Measurements from ENCODE around the gene BICC1.

BICC1 gene

DNA sequence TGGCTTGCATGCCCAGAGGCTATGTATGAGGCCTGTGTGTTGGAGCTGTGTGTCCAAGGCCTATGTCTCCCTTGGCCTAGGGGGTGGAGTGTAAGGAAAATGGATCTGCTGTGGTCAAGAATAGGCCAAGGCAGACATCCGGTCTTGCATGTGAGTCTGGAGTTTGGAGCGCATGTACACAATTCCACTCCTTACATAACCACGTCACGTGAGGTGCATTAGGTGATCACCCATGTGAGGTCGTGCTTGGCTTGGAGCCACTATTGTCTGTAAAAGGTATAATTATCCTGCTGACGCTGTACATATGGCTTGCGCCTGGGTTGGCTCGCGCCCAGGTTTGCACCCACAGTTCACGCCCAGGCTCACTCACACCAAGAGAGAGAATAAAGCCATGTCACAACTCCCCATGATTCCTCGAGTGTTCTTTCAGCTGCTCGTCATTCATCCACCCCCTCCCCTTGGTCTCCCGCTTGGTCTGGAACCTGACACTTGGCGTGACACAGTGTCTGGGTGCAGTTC is 105.5 kb downstream of the BICC1 start:
- Histone ChIP-seq H3K4me1 (ENCODE audit: control insufficient read depth in 1 of 2, insufficient read depth in 2 of 2, low read length in 2 of 2) (no peaks in the 10 kb centered on the region), H3K27ac (ENCODE audit: low read length) (no peak overlapping the region), H3K4me3 (ENCODE audit: low read depth in 1 of 2, low read length in 2 of 2) (no peak overlapping the region), H3K36me3 (ENCODE audit: control insufficient read depth in 1 of 2, insufficient read depth in 2 of 2, low read length in 2 of 2) (no peaks in the 10 kb centered on the region), H3K9me3 (ENCODE audit: control insufficient read depth in 1 of 2, low read length in 2 of 2) (no peaks in the 10 kb centered on the region), H3K27me3 (ENCODE audit: low read depth, low read length) (no peaks in the 10 kb centered on the region)

DNA sequence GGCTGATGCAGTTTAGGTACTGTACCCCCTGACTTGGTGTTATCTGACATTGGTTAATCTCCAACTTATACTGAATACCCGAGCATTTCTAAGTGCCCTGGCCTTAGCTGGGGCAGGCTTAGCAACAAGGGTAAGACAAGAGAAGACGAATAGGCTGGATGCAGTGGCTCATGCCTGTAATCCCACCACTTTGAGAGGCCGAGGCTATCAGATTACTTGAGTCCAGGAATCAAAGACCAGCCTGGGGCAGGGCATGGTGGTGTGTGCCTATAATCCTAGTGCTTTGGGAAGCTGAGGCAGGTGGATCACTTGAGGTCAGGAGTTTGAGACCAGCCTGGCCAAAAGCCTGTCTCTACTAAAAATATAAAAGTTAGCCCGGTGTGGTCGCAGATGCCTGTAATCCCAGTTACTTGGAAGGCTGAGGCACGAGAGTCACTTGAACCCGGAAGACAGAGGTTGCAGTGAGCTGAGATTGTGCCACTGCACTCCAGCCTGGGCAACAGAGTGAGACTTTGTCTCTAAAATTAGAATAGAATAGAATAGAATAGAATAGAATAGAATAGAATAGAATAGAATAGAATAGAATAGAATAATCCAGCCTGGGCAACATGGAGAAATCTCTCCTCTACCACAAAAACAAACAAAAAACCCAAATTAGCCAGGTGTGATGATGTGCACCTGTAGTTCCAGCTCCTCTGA is 108.9 kb downstream of the BICC1 start:
- no peaks in the 10 kb centered on the region for H3K36me3 ChIP-seq (ENCODE audit: control insufficient read depth in 1 of 2, insufficient read depth in 2 of 2, low read length in 2 of 2)
- no peak overlapping the region for H3K4me3 ChIP-seq (ENCODE audit: low read depth in 1 of 2, low read length in 2 of 2)
- no peaks in the 10 kb centered on the region for H3K9me3 ChIP-seq (ENCODE audit: control insufficient read depth in 1 of 2, low read length in 2 of 2)
- no peaks in the 10 kb centered on the region for H3K4me1 ChIP-seq (ENCODE audit: control insufficient read depth in 1 of 2, insufficient read depth in 2 of 2, low read length in 2 of 2)
- H3K27me3 ChIP-seq (ENCODE audit: low read depth, low read length): no peaks in the 10 kb centered on the region
- H3K27ac ChIP-seq (ENCODE audit: low read length): no peak overlapping the region

DNA sequence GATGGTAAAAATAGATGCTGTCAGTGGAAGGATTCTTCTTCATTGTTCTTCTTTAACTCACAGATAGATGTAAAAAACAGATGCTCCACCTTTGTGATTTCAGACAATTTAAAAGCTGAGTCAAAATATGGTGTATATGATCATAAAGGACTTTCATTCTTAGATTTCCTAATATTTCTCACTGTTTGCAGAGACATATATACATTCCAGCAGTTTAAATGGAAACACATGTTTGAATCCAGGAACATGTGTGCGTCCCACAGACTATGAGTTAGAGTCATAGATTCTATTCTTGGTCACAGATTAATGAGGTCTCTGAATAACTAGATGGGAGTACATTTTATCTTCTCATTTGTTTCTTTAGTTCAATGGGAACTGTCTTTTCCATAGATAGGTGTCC is 109.6 kb downstream of the BICC1 start:
- no peaks in the 10 kb centered on the region for H3K27me3 ChIP-seq (ENCODE audit: low read depth, low read length)
- H3K4me3 ChIP-seq (ENCODE audit: low read depth in 1 of 2, low read length in 2 of 2): no peak overlapping the region
- no peaks in the 10 kb centered on the region for H3K9me3 ChIP-seq (ENCODE audit: control insufficient read depth in 1 of 2, low read length in 2 of 2)
- H3K27ac ChIP-seq (ENCODE audit: low read length): no peak overlapping the region
- no peaks in the 10 kb centered on the region for H3K36me3 ChIP-seq (ENCODE audit: control insufficient read depth in 1 of 2, insufficient read depth in 2 of 2, low read length in 2 of 2)
- H3K4me1 ChIP-seq (ENCODE audit: control insufficient read depth in 1 of 2, insufficient read depth in 2 of 2, low read length in 2 of 2): no peaks in the 10 kb centered on the region

DNA sequence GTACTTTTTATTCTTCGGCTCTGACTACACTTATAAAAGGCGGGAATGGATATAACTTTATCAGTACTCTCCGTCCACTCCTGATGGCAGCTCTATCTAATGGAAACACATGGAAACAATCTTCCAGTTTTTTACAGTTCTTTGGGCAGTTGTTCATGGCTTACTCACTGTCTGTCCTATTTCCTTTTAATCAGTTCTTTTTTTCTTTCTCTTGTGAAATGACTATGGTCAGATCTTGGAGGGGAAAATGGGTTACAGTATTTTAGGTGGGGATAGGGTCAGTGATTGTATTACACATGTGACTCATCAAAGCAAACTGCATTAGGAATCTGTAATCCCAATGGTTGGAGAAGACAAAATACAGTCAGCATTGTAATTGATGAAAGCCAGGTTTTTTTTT is 112.4 kb downstream of the BICC1 start:
- no peaks in the 10 kb centered on the region for H3K36me3 ChIP-seq (ENCODE audit: control insufficient read depth in 1 of 2, insufficient read depth in 2 of 2, low read length in 2 of 2)
- no peaks in the 10 kb centered on the region for H3K4me1 ChIP-seq (ENCODE audit: control insufficient read depth in 1 of 2, insufficient read depth in 2 of 2, low read length in 2 of 2)
- H3K27ac ChIP-seq (ENCODE audit: low read length): no peak overlapping the region
- no peak overlapping the region for H3K4me3 ChIP-seq (ENCODE audit: low read depth in 1 of 2, low read length in 2 of 2)
- H3K9me3 ChIP-seq (ENCODE audit: control insufficient read depth in 1 of 2, low read length in 2 of 2): no peaks in the 10 kb centered on the region
- no peaks in the 10 kb centered on the region for H3K27me3 ChIP-seq (ENCODE audit: low read depth, low read length)

DNA sequence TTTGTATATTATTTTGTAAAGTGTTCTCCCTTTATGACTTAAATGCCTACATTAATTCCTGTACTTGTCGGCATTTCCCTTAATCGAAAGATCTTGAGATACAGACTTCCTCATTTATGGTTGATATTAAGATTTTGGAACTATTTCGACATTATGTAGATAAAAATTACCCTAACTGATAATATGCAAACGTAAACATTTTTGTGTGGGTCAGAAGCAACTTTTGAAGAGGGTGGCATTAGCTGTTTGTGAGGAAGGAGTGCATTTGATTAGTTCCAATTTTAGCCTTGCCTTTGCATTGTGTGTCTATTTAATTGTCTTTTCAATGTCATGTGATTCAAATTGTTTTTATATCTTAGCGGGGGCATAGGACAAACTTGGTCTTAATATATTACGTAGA is 114.7 kb downstream of the BICC1 start:
- H3K9me3 ChIP-seq (ENCODE audit: control insufficient read depth in 1 of 2, low read length in 2 of 2): no peaks in the 10 kb centered on the region
- H3K27ac ChIP-seq (ENCODE audit: low read length): no peak overlapping the region
- H3K36me3 ChIP-seq (ENCODE audit: control insufficient read depth in 1 of 2, insufficient read depth in 2 of 2, low read length in 2 of 2): no peaks in the 10 kb centered on the region
- no peaks in the 10 kb centered on the region for H3K4me1 ChIP-seq (ENCODE audit: control insufficient read depth in 1 of 2, insufficient read depth in 2 of 2, low read length in 2 of 2)
- no peak overlapping the region for H3K4me3 ChIP-seq (ENCODE audit: low read depth in 1 of 2, low read length in 2 of 2)
- no peaks in the 10 kb centered on the region for H3K27me3 ChIP-seq (ENCODE audit: low read depth, low read length)

DNA sequence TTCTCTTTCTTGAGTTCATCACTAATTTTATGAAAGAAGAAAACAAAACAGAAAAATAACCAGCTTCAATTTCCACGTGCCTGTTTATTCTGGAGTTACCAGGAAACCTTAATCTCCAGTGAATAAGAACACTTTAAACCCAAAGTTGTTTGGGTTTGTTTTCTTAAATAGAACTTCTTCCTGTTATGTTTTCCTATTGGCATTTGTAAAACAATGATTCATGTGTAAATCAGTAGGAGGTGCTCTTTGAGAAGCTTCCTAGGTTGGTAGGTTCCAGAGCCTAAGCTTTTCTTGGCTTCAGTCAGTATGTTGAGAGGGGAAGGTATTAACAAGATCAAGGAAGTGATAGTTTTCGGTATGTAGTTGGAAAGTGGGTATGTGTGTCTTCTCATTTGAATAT is 119.0 kb downstream of the BICC1 start:
- H3K36me3 ChIP-seq (ENCODE audit: control insufficient read depth in 1 of 2, insufficient read depth in 2 of 2, low read length in 2 of 2): no peaks in the 10 kb centered on the region
- no peak overlapping the region for H3K4me3 ChIP-seq (ENCODE audit: low read depth in 1 of 2, low read length in 2 of 2)
- no peaks in the 10 kb centered on the region for H3K27me3 ChIP-seq (ENCODE audit: low read depth, low read length)
- H3K9me3 ChIP-seq (ENCODE audit: control insufficient read depth in 1 of 2, low read length in 2 of 2): no peaks in the 10 kb centered on the region
- no peak overlapping the region for H3K27ac ChIP-seq (ENCODE audit: low read length)
- no peaks in the 10 kb centered on the region for H3K4me1 ChIP-seq (ENCODE audit: control insufficient read depth in 1 of 2, insufficient read depth in 2 of 2, low read length in 2 of 2)

DNA sequence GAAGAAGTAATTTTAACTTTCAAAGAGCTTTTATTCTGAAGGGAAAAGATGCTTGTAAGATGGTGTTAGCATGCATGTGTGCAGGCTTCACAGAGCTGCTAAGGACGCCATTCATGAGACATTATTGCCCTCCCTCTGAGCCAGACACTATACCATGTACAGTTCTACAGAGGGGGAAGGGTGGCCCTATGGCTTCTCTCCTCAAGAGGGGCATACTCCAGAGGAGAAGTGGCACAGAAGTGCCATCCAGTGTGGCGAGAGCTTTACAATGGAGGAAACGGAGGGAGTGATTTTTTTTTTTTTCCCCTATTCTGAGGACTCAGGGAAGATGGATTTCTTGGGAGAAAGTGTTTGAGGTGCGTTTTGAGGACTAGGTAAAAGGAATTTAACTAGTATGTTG is 119.5 kb downstream of the BICC1 start:
- H3K4me1 ChIP-seq (ENCODE audit: control insufficient read depth in 1 of 2, insufficient read depth in 2 of 2, low read length in 2 of 2): no peaks in the 10 kb centered on the region
- no peaks in the 10 kb centered on the region for H3K27me3 ChIP-seq (ENCODE audit: low read depth, low read length)
- no peaks in the 10 kb centered on the region for H3K9me3 ChIP-seq (ENCODE audit: control insufficient read depth in 1 of 2, low read length in 2 of 2)
- H3K27ac ChIP-seq (ENCODE audit: low read length): no peak overlapping the region
- no peak overlapping the region for H3K4me3 ChIP-seq (ENCODE audit: low read depth in 1 of 2, low read length in 2 of 2)
- no peaks in the 10 kb centered on the region for H3K36me3 ChIP-seq (ENCODE audit: control insufficient read depth in 1 of 2, insufficient read depth in 2 of 2, low read length in 2 of 2)

DNA sequence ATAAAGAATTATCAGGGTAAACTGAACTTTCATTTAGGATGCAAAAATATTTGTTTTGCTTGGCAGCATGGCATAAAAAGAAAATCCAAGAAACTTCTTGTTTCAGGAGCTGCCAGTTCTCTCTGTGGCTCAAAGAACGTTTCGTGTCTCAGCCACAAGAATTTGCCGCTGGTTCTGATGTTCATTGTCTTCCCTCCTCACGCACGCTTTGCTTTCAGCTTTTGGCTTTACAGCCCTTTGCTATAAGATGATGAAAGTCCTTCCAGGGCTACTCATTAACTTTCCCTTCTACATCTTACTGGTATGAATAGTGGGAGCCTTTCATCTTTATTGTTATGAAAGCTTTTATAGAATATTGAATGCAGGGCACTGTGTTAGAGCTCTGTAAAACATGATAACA is 124.7 kb downstream of the BICC1 start:
- Histone ChIP-seq H3K27ac (ENCODE audit: low read length) (no peak overlapping the region), H3K27me3 (ENCODE audit: low read depth, low read length) (no peaks in the 10 kb centered on the region)

DNA sequence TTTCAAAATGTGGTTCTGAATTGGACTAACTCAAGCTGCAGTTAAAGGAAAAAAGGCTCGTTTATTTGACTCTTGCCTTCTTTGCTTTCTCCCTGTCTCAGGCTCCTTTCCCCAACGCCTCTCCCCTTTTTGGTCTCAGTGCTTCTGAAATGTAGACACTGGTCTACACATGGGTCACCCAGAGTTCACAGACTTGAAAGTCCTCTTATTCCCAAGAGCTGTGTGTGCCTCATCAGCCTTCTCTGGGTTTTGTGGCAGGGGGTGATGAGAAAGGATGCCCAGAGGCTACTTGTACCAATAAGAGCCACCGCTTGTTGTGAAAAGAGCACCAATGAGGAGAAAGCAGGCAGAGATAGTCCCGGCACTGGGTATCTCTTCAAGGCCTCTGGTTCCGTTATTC is 125.7 kb downstream of the BICC1 start:
- Histone ChIP-seq H3K4me3 (ENCODE audit: low read depth in 1 of 2, low read length in 2 of 2) (no peak overlapping the region), H3K27ac (ENCODE audit: low read length) (no peak overlapping the region), H3K36me3 (ENCODE audit: control insufficient read depth in 1 of 2, insufficient read depth in 2 of 2, low read length in 2 of 2) (no peaks in the 10 kb centered on the region), H3K27me3 (ENCODE audit: low read depth, low read length) (no peaks in the 10 kb centered on the region), H3K4me1 (ENCODE audit: control insufficient read depth in 1 of 2, insufficient read depth in 2 of 2, low read length in 2 of 2) (peaks cover 5 to 8% of the 10 kb centered on the region in 2 donors), H3K9me3 (ENCODE audit: control insufficient read depth in 1 of 2, low read length in 2 of 2) (no peaks in the 10 kb centered on the region)

More for the DNA sequence above, 124.7 kb downstream of the BICC1 start:
- H3K36me3 ChIP-seq (ENCODE audit: control insufficient read depth in 1 of 2, insufficient read depth in 2 of 2, low read length in 2 of 2): no peaks in the 10 kb centered on the region
- H3K4me1 ChIP-seq (ENCODE audit: control insufficient read depth in 1 of 2, insufficient read depth in 2 of 2, low read length in 2 of 2): peaks cover 5 to 8% of the 10 kb centered on the region in 2 donors
- no peaks in the 10 kb centered on the region for H3K9me3 ChIP-seq (ENCODE audit: control insufficient read depth in 1 of 2, low read length in 2 of 2)
- no peak overlapping the region for H3K4me3 ChIP-seq (ENCODE audit: low read depth in 1 of 2, low read length in 2 of 2)

DNA sequence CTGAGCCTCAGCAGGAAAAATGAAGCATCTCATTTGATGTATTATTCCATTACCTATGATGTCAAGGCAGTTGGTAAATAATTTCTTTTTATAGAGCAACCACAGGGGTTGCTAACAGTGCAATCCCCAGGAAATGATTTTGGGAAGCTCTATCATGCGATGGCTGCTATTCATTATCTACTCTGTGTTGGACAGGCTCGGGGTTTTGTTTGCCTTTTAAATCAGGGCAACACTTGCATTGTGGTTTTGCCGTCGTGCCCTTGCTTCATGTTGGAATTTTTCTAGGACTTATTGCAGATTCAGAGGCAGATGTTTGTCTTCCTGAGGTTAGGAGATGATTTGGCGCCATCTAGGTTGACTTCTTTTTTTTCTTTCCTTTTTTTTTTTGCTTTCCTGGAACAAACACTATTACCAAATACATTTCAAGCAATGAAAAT is 128.4 kb downstream of the BICC1 start:
- Histone ChIP-seq H3K4me1 (ENCODE audit: control insufficient read depth in 1 of 2, insufficient read depth in 2 of 2, low read length in 2 of 2) (peaks cover 5 to 13% of the 10 kb centered on the region in 2 donors), H3K27ac (ENCODE audit: low read length) (no peak overlapping the region)

DNA sequence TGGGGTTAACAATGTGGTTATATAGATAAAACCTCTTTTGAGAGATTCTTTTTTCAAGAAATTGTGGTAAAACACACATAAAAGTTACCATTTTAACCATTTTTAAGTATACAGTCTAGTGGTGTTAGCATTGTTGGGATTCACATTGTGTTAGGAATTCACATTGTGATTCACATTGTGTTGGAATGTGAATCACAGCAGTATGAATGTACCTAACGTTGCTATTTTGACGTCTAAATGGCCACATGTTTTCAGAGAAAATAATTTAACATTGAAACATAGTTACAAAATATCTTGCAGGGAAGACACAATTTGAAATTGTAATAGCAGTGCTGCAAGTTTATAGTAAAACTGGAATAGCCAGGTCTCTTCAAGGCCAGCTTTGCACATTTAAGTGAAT is 129.0 kb downstream of the BICC1 start:
- peaks cover 5 to 13% of the 10 kb centered on the region in 2 donors for H3K4me1 ChIP-seq (ENCODE audit: control insufficient read depth in 1 of 2, insufficient read depth in 2 of 2, low read length in 2 of 2)
- H3K4me3 ChIP-seq (ENCODE audit: low read depth in 1 of 2, low read length in 2 of 2): no peak overlapping the region
- no peak overlapping the region for H3K27ac ChIP-seq (ENCODE audit: low read length)
- no peaks in the 10 kb centered on the region for H3K36me3 ChIP-seq (ENCODE audit: control insufficient read depth in 1 of 2, insufficient read depth in 2 of 2, low read length in 2 of 2)
- H3K9me3 ChIP-seq (ENCODE audit: control insufficient read depth in 1 of 2, low read length in 2 of 2): no peaks in the 10 kb centered on the region
- H3K27me3 ChIP-seq (ENCODE audit: low read depth, low read length): no peaks in the 10 kb centered on the region

More for the DNA sequence above, 128.4 kb downstream of the BICC1 start:
- Histone ChIP-seq H3K36me3 (ENCODE audit: control insufficient read depth in 1 of 2, insufficient read depth in 2 of 2, low read length in 2 of 2) (no peaks in the 10 kb centered on the region), H3K9me3 (ENCODE audit: control insufficient read depth in 1 of 2, low read length in 2 of 2) (no peaks in the 10 kb centered on the region), H3K27me3 (ENCODE audit: low read depth, low read length) (no peaks in the 10 kb centered on the region), H3K4me3 (ENCODE audit: low read depth in 1 of 2, low read length in 2 of 2) (no peak overlapping the region)

DNA sequence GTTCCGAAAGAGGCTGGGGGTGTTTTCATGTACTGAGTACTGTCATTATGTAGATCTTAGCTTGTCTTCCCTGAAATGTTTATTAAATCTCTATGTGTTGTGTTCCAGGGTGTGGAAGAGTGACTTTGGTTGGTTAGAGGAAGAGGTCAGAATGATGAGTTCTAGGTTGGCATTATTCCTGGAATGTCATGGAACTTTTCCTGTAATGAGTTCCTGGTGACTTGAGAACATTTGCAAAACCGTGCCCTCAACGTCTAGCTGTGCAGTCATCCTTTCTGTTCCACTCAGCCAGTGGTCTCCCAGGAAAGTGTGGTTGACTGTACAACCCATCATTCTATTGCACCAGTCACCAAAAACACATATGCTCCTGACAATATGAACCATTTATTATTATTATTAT is 129.6 kb downstream of the BICC1 start:
- Histone ChIP-seq H3K4me3 (ENCODE audit: low read depth in 1 of 2, low read length in 2 of 2) (no peak overlapping the region), H3K36me3 (ENCODE audit: control insufficient read depth in 1 of 2, insufficient read depth in 2 of 2, low read length in 2 of 2) (no peaks in the 10 kb centered on the region), H3K4me1 (ENCODE audit: control insufficient read depth in 1 of 2, insufficient read depth in 2 of 2, low read length in 2 of 2) (peaks cover 5 to 13% of the 10 kb centered on the region in 2 donors), H3K27ac (ENCODE audit: low read length) (no peak overlapping the region), H3K9me3 (ENCODE audit: control insufficient read depth in 1 of 2, low read length in 2 of 2) (no peaks in the 10 kb centered on the region), H3K27me3 (ENCODE audit: low read depth, low read length) (no peaks in the 10 kb centered on the region)

Data from muscle layer of duodenum (tissue), 2 donors.